Measurements from ENCODE around the gene BAIAP3. TPM values are rescaled to one million over a fixed set of nuclear protein-coding genes. Genes with fewer than 3 reads are reported as not detected.

Gene BAIAP3
- total RNA-seq, 1 donor from 2014 or later = 6.5 TPM

- H3K36me3 Mint-ChIP-seq (ENCODE audit: low read depth, unreplicated experiment) = peaks cover 13% of the 10 kb centered on the region
- TF ChIP-seq CTCF (IDR thresholded peaks at IDR 0.05; ENCODE audit: unreplicated experiment) = no peak
Observed at GRCh38 chr16:1348441-1348840, 15.0 kb downstream of the BAIAP3 start.

DNA sequence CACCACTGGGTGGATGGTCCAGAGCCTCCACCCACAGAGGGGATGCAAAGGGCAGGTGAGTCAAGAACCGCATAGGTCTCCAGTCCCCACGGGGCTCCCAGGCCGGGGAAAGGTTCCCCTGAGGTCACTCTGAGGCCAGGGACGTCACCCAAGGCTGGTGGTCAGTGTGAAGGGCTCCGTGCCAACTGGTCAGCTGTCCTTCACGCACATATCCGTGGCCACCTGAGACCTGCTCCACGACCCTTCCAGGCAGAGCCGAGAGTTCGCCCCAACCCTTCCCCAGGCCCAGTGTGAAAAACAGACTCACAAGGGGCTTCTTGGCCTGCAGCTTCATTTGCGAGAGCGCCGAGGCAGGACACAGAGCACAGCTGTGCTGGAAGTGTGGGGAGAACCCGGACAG lies 15.5 kb downstream of the BAIAP3 start:
- Mint-ChIP-seq H3K4me1 (ENCODE audit: unreplicated experiment) (peaks cover 24% of the 10 kb centered on the region), H3K9me3 (ENCODE audit: unreplicated experiment) (no peaks in the 10 kb centered on the region), H3K27ac (ENCODE audit: unreplicated experiment) (no peak overlapping the region), H3K4me3 (ENCODE audit: unreplicated experiment) (no peak overlapping the region), H3K27me3 (ENCODE audit: unreplicated experiment) (peaks cover 30% of the 10 kb centered on the region), H3K36me3 (ENCODE audit: low read depth, unreplicated experiment) (peaks cover 13% of the 10 kb centered on the region)
- no peak for DNase-seq (ENCODE audit: low spot score)
- no peak for TF ChIP-seq CTCF (IDR thresholded peaks at IDR 0.05; ENCODE audit: unreplicated experiment)

More at GRCh38 chr16:1348441-1348840, 15.0 kb downstream of the BAIAP3 start:
- no peak overlapping the region for H3K27ac Mint-ChIP-seq (ENCODE audit: unreplicated experiment)
- H3K4me1 Mint-ChIP-seq (ENCODE audit: unreplicated experiment) = peaks cover 23% of the 10 kb centered on the region
- no peak overlapping the region for H3K4me3 Mint-ChIP-seq (ENCODE audit: unreplicated experiment)
- no peaks in the 10 kb centered on the region for H3K9me3 Mint-ChIP-seq (ENCODE audit: unreplicated experiment)
- peaks cover 31% of the 10 kb centered on the region for H3K27me3 Mint-ChIP-seq (ENCODE audit: unreplicated experiment)
- DNase-seq (ENCODE audit: low spot score) = no peak

DNA sequence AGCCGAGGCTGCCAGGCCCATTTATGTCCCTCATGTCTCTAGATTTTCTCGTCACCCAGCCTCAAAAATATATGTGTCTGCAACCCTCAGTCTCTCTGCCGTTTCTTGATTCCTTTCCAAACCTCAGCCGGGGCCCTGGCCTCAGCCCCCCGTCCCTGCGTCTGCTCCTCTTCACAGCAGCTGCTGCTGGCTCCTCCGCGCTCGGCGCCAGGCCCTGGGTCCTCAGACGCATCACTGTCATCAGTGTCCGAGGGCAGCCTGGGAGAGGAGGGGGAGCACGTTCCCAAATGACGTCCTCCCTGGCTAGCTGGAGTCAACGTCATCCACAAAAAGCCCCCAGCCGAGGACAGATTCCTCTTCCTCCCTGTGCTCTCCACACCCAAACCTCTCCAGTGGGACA lies 15.9 kb downstream of the BAIAP3 start:
- H3K27ac Mint-ChIP-seq (ENCODE audit: unreplicated experiment) = no peak overlapping the region
- no peak overlapping the region for H3K4me3 Mint-ChIP-seq (ENCODE audit: unreplicated experiment)
- no peak for TF ChIP-seq CTCF (IDR thresholded peaks at IDR 0.05; ENCODE audit: unreplicated experiment)
- H3K4me1 Mint-ChIP-seq (ENCODE audit: unreplicated experiment) = peaks cover 24% of the 10 kb centered on the region
- peaks cover 31% of the 10 kb centered on the region for H3K27me3 Mint-ChIP-seq (ENCODE audit: unreplicated experiment)
- DNase-seq (ENCODE audit: low spot score) = no peak
- no peaks in the 10 kb centered on the region for H3K9me3 Mint-ChIP-seq (ENCODE audit: unreplicated experiment)
- H3K36me3 Mint-ChIP-seq (ENCODE audit: low read depth, unreplicated experiment) = peaks cover 13% of the 10 kb centered on the region

GRCh38 chr16:1349951-1350350 lies 16.5 kb downstream of the BAIAP3 start:
- no peak for TF ChIP-seq CTCF (IDR thresholded peaks at IDR 0.05; ENCODE audit: unreplicated experiment)
- Mint-ChIP-seq H3K36me3 (ENCODE audit: low read depth, unreplicated experiment) (peaks cover 14% of the 10 kb centered on the region), H3K9me3 (ENCODE audit: unreplicated experiment) (no peaks in the 10 kb centered on the region), H3K4me3 (ENCODE audit: unreplicated experiment) (peak overlapping the region; percentile 91), H3K4me1 (ENCODE audit: unreplicated experiment) (peaks cover 24% of the 10 kb centered on the region), H3K27ac (ENCODE audit: unreplicated experiment) (no peak overlapping the region), H3K27me3 (ENCODE audit: unreplicated experiment) (peaks cover 30% of the 10 kb centered on the region)
- no peak for DNase-seq (ENCODE audit: low spot score)

GRCh38 chr16:1350691-1351090 lies 17.2 kb downstream of the BAIAP3 start:
- TF ChIP-seq CTCF (IDR thresholded peaks at IDR 0.05; ENCODE audit: unreplicated experiment) = no peak
- Mint-ChIP-seq H3K27ac (ENCODE audit: unreplicated experiment) (peak overlapping the region; percentile 52), H3K36me3 (ENCODE audit: low read depth, unreplicated experiment) (peaks cover 17% of the 10 kb centered on the region), H3K27me3 (ENCODE audit: unreplicated experiment) (peaks cover 32% of the 10 kb centered on the region), H3K4me3 (ENCODE audit: unreplicated experiment) (peak overlapping the region; percentile 91), H3K9me3 (ENCODE audit: unreplicated experiment) (no peaks in the 10 kb centered on the region), H3K4me1 (ENCODE audit: unreplicated experiment) (peaks cover 24% of the 10 kb centered on the region)
- DNase-seq (ENCODE audit: low spot score) = no peak
